ENCODE results near the gene HMCN1.
"Not testable (repeated sequence)": the region's sequence is repeated elsewhere in the genome, so short reads cannot be mapped to it uniquely, and the experiment has no call there.

HMCN1 gene

GRCh38 chr1:186202776-186203175 lies 468.6 kb downstream of the HMCN1 start:
- DNase-seq (ENCODE audit: low read depth) = no peak

GRCh38 chr1:186206048-186206570 lies 471.9 kb downstream of the HMCN1 start:
- no peak for DNase-seq (ENCODE audit: low read depth)

GRCh38 chr1:186207391-186208085 lies 473.3 kb downstream of the HMCN1 start:
- no peak for DNase-seq (ENCODE audit: low read depth)

GRCh38 chr1:186208405-186209129 lies 474.4 kb downstream of the HMCN1 start:
- no peak for DNase-seq (ENCODE audit: low read depth)

GRCh38 chr1:186210258-186210657 lies 476.1 kb downstream of the HMCN1 start:
- DNase-seq (ENCODE audit: low read depth) = no peak

GRCh38 chr1:186211583-186211982 lies 477.4 kb downstream of the HMCN1 start:
- DNase-seq (ENCODE audit: low read depth) = not testable (repeated sequence)

GRCh38 chr1:186212568-186213224 lies 478.5 kb downstream of the HMCN1 start:
- peak; percentile 87 for DNase-seq (ENCODE audit: low read depth)

GRCh38 chr1:186213225-186213607 lies 479.0 kb downstream of the HMCN1 start:
- DNase-seq (ENCODE audit: low read depth) = no peak

GRCh38 chr1:186214791-186215190 lies 480.6 kb downstream of the HMCN1 start:
- DNase-seq (ENCODE audit: low read depth) = no peak

- DNase-seq (ENCODE audit: low read depth) = no peak
Measured at GRCh38 chr1:186215636-186216035, 481.4 kb downstream of the HMCN1 start.

- DNase-seq (ENCODE audit: low read depth) = no peak
Measured at GRCh38 chr1:186218654-186219352, 484.6 kb downstream of the HMCN1 start.

GRCh38 chr1:186220067-186220466 lies 485.9 kb downstream of the HMCN1 start:
- DNase-seq (ENCODE audit: low read depth) = no peak

GRCh38 chr1:186220911-186221310 lies 486.7 kb downstream of the HMCN1 start:
- DNase-seq (ENCODE audit: low read depth) = no peak

GRCh38 chr1:186225096-186225495 lies 490.9 kb downstream of the HMCN1 start:
- DNase-seq (ENCODE audit: low read depth) = no peak

GRCh38 chr1:186228749-186229148 lies 494.6 kb downstream of the HMCN1 start:
- DNase-seq (ENCODE audit: low read depth) = no peak

GRCh38 chr1:186231861-186232436 lies 497.8 kb downstream of the HMCN1 start:
- no peak for DNase-seq (ENCODE audit: low read depth)

GRCh38 chr1:186234976-186235686 lies 500.9 kb downstream of the HMCN1 start:
- no peak for DNase-seq (ENCODE audit: low read depth)

- no peak for DNase-seq (ENCODE audit: low read depth)
Measured at GRCh38 chr1:186235696-186236095, 501.5 kb downstream of the HMCN1 start.

- DNase-seq (ENCODE audit: low read depth) = peak; percentile 43
Measured at GRCh38 chr1:186236921-186237320, 502.7 kb downstream of the HMCN1 start.

- peak; percentile 5 for DNase-seq (ENCODE audit: low read depth)
Measured at GRCh38 chr1:186239171-186239570, 505.0 kb downstream of the HMCN1 start.

- DNase-seq (ENCODE audit: low read depth) = no peak
Measured at GRCh38 chr1:186240436-186240835, 506.2 kb downstream of the HMCN1 start.

Data from fibroblast of the conjunctiva (primary cell).